Measurements from ENCODE around the gene OVCA2. TPM values are rescaled to one million over a fixed set of nuclear protein-coding genes. Genes with fewer than 3 reads are reported as not detected.
A peak's percentile ranks its signal among the peaks of the same experiment; 100 is the strongest.

OVCA2 gene
- total and polyA plus RNA-seq, 2 donors (not counting 3 experiments of a cell fraction or from before 2014, with no cell fraction given), result 41.3 to 84.2 TPM

- TF ChIP-seq EZH2 (IDR thresholded peaks at IDR 0.05; ENCODE audit: borderline replicate concordance, low read depth, low read length, severe bottlenecking) (no peak), JUN (IDR thresholded peaks at IDR 0.05; ENCODE audit: borderline replicate concordance, insufficient read depth, insufficient read length, low read depth) (no peak), MYC (IDR thresholded peaks at IDR 0.05; ENCODE audit: low read depth, low read length) (no peak), POLR2A (IDR thresholded peaks at IDR 0.05; ENCODE audit: low read depth, low read length) (no peak), GATA2 (IDR thresholded peaks at IDR 0.05; ENCODE audit: insufficient read depth, insufficient read length, low read depth, low read length) (no peak), POLR2AphosphoS5 (IDR thresholded peaks at IDR 0.05; ENCODE audit: insufficient read depth, low read depth, low read length) (no peak), FOS (IDR thresholded peaks at IDR 0.05; ENCODE audit: borderline replicate concordance, insufficient read depth, low read length) (no peak)
- TF ChIP-seq, protein P1, sequence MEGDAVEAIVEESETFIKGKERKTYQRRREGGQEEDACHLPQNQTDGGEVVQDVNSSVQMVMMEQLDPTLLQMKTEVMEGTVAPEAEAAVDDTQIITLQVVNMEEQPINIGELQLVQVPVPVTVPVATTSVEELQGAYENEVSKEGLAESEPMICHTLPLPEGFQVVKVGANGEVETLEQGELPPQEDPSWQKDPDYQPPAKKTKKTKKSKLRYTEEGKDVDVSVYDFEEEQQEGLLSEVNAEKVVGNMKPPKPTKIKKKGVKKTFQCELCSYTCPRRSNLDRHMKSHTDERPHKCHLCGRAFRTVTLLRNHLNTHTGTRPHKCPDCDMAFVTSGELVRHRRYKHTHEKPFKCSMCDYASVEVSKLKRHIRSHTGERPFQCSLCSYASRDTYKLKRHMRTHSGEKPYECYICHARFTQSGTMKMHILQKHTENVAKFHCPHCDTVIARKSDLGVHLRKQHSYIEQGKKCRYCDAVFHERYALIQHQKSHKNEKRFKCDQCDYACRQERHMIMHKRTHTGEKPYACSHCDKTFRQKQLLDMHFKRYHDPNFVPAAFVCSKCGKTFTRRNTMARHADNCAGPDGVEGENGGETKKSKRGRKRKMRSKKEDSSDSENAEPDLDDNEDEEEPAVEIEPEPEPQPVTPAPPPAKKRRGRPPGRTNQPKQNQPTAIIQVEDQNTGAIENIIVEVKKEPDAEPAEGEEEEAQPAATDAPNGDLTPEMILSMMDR (IDR thresholded peaks at IDR 0.05; ENCODE audit: extremely low read depth in 1 of 2, insufficient read depth in 1 of 2, low read depth in 1 of 2, low read length in 2 of 2), result no peak
- TF ChIP-seq, protein P2, sequence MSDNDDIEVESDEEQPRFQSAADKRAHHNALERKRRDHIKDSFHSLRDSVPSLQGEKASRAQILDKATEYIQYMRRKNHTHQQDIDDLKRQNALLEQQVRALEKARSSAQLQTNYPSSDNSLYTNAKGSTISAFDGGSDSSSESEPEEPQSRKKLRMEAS (IDR thresholded peaks at IDR 0.05; ENCODE audit: insufficient read depth, insufficient read length), result no peak
- Histone ChIP-seq H3K4me2 (ENCODE audit: insufficient read depth, low read length) (no peak overlapping the region), H3K9ac (replicated peaks; ENCODE audit: extremely low read depth, insufficient read depth, low read length) (no peak overlapping the region), H3K36me3 (ENCODE audit: control insufficient read depth in 2 of 2, extremely low read depth in 1 of 2, insufficient read depth in 2 of 2, low read length in 2 of 2) (peaks cover 3 to 13% of the 10 kb centered on the region in 2 experiments), H3K79me2 (ENCODE audit: control insufficient read depth, insufficient read depth, low read length) (peaks cover 29% of the 10 kb centered on the region), H3K9me3 (replicated peaks; ENCODE audit: control insufficient read depth, insufficient read depth, low read length) (no peaks in the 10 kb centered on the region), H3K9me1 (replicated peaks; ENCODE audit: control insufficient read depth, extremely low read depth, insufficient read depth, low read length) (no peaks in the 10 kb centered on the region), H2AFZ (ENCODE audit: low read depth, low read length) (no peak overlapping the region), H3K27ac (ENCODE audit: insufficient read depth, low read depth, low read length) (no peak overlapping the region), H3K4me1 (ENCODE audit: control insufficient read depth, extremely low read depth, insufficient read depth, low read length) (peaks cover 15% of the 10 kb centered on the region), H3K27me3 (ENCODE audit: control insufficient read depth in 2 of 2, insufficient read depth in 2 of 2, low read length in 2 of 2) (no peaks in the 10 kb centered on the region), H4K20me1 (replicated peaks; ENCODE audit: control insufficient read depth, extremely low read depth, insufficient read depth, low read length) (no peaks in the 10 kb centered on the region), H3K4me3 (replicated peaks in 1 of 3; ENCODE audit: insufficient read depth in 1 of 3, low read depth in 1 of 3, low read length in 3 of 3) (no peak overlapping the region)
- DNase-seq (ENCODE audit: low read depth, low spot score), result no peak
- FAIRE-seq, result no peak
- CTCF ChIA-PET, result interaction anchor here (1.6 to 17.2 kb wide), 4 partner anchors 31 to 185 kb away, joined by 6 to 455 read pairs (median 8); no protein-coding TSS in a partner anchor
- TSS peak; percentile 59 for BruUV-seq (replicated peaks)
- intact Hi-C loops (cut with micrococcal nuclease), result no loop called here
- POLR2A ChIA-PET, result no interaction called here
- dilution Hi-C loops (cut with MboI; ENCODE audit: extremely low pct_ligation_motif_present, low sequenced_read_pairs), result no loop called here
Measured at GRCh38 chr17:2059547-2060384, 17.9 kb downstream of the OVCA2 start.

Data from endothelial cell of umbilical vein (primary cell).